GM23338 (cell line): ENCODE results near the gene DNAJA3. TPM values are rescaled to one million over a fixed set of nuclear protein-coding genes. Genes with fewer than 3 reads are reported as not detected.

ENCODE experiments used
- polyA plus RNA-seq: library from polyadenylated mRNA; unstranded; fragments of >200 nt; fragmentation: Nextera tagmentation; extraction: Ambion mirVana; gene quantifications from 2 replicates; pipeline ENCODE4 v1.2.1, GENCODE V29; 2016
- small RNA-seq: library from RNA; depleted of rRNA; stranded (forward); fragments of <200 nt; gene quantifications from one replicate; pipeline ENCODE3, GENCODE V24; 2014; ENCODE audit warnings: low replicate concordance
- total RNA-seq: library from RNA; depleted of rRNA; stranded (reverse); fragments of >200 nt; shearing (Covaris generic); gene quantifications from 2 replicates; pipeline ENCODE4 v1.2.3, GENCODE V29; 2014; rRNA removed

The DNAJA3 gene
- total and polyA plus RNA-seq, 2 experiments from 2014 or later: 56.3 to 75.5 TPM

Small RNAs within 50 kb of the gene (small RNA-seq; reads per million reads assigned to genes)
- not detected for gene AC012676.2

Other genes with a start within 250 kb of the DNAJA3 start
- gene SRL, start 183.8 kb upstream of the DNAJA3 start, total RNA-seq: not detected in 2 replicates
- not detected in 2 replicates for gene SRL, start 183.8 kb upstream of the DNAJA3 start, polyA plus RNA-seq
- gene TFAP4, start 152.8 kb upstream of the DNAJA3 start, total RNA-seq: 19.3 and 20.7 TPM in 2 replicates
- gene TFAP4, start 152.8 kb upstream of the DNAJA3 start, polyA plus RNA-seq: 8.6 and 9.6 TPM in 2 replicates
- 9.0 and 10.2 TPM in 2 replicates for gene GLIS2, start 109.8 kb upstream of the DNAJA3 start, total RNA-seq
- 8.2 and 8.8 TPM in 2 replicates for gene GLIS2, start 109.8 kb upstream of the DNAJA3 start, polyA plus RNA-seq
- 84.1 and 113 TPM in 2 replicates for gene PAM16, start 74.5 kb upstream of the DNAJA3 start, total RNA-seq
- gene PAM16, start 74.5 kb upstream of the DNAJA3 start, polyA plus RNA-seq: 283 and 331 TPM in 2 replicates
- 15.5 and 16.9 TPM in 2 replicates for gene VASN, start 54.0 kb upstream of the DNAJA3 start, total RNA-seq
- gene VASN, start 54.0 kb upstream of the DNAJA3 start, polyA plus RNA-seq: 7.1 and 8.0 TPM in 2 replicates
- gene CORO7, start 9.3 kb upstream of the DNAJA3 start, total RNA-seq: 40.5 and 46.4 TPM in 2 replicates
- 14.2 and 19.1 TPM in 2 replicates for gene CORO7, start 9.3 kb upstream of the DNAJA3 start, polyA plus RNA-seq
- gene NMRAL1, start 48.8 kb downstream of the DNAJA3 start, total RNA-seq: 51.8 and 61.7 TPM in 2 replicates
- 50.4 and 50.7 TPM in 2 replicates for gene NMRAL1, start 48.8 kb downstream of the DNAJA3 start, polyA plus RNA-seq
- 30.1 and 33.0 TPM in 2 replicates for gene HMOX2, start 50.5 kb downstream of the DNAJA3 start, total RNA-seq
- 38.1 and 40.9 TPM in 2 replicates for gene HMOX2, start 50.5 kb downstream of the DNAJA3 start, polyA plus RNA-seq
- 56.3 and 57.6 TPM in 2 replicates for gene CDIP1, start 112.9 kb downstream of the DNAJA3 start, total RNA-seq
- 38.2 and 39.2 TPM in 2 replicates for gene CDIP1, start 112.9 kb downstream of the DNAJA3 start, polyA plus RNA-seq
- gene C16orf96, start 130.5 kb downstream of the DNAJA3 start, total RNA-seq: 1.2 and 2.2 TPM in 2 replicates
- 0.09 and 0.37 TPM in 2 replicates for gene C16orf96, start 130.5 kb downstream of the DNAJA3 start, polyA plus RNA-seq
- 32.2 and 32.8 TPM in 2 replicates for gene UBALD1, start 189.0 kb downstream of the DNAJA3 start, total RNA-seq
- 20.7 and 23.9 TPM in 2 replicates for gene UBALD1, start 189.0 kb downstream of the DNAJA3 start, polyA plus RNA-seq
- 54.6 and 71.8 TPM in 2 replicates for gene MGRN1, start 199.0 kb downstream of the DNAJA3 start, total RNA-seq
- 10.5 and 13.1 TPM in 2 replicates for gene MGRN1, start 199.0 kb downstream of the DNAJA3 start, polyA plus RNA-seq